ENCODE results near the gene DBNDD2. TPM values are rescaled to one million over a fixed set of nuclear protein-coding genes. Genes with fewer than 3 reads are reported as not detected.

The DBNDD2 gene, protein sequence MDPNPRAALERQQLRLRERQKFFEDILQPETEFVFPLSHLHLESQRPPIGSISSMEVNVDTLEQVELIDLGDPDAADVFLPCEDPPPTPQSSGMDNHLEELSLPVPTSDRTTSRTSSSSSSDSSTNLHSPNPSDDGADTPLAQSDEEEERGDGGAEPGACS
- 10 to 100 TPM; 11.0 to 24.5 (median 18.0) TPM for polyA plus RNA-seq

DNA sequence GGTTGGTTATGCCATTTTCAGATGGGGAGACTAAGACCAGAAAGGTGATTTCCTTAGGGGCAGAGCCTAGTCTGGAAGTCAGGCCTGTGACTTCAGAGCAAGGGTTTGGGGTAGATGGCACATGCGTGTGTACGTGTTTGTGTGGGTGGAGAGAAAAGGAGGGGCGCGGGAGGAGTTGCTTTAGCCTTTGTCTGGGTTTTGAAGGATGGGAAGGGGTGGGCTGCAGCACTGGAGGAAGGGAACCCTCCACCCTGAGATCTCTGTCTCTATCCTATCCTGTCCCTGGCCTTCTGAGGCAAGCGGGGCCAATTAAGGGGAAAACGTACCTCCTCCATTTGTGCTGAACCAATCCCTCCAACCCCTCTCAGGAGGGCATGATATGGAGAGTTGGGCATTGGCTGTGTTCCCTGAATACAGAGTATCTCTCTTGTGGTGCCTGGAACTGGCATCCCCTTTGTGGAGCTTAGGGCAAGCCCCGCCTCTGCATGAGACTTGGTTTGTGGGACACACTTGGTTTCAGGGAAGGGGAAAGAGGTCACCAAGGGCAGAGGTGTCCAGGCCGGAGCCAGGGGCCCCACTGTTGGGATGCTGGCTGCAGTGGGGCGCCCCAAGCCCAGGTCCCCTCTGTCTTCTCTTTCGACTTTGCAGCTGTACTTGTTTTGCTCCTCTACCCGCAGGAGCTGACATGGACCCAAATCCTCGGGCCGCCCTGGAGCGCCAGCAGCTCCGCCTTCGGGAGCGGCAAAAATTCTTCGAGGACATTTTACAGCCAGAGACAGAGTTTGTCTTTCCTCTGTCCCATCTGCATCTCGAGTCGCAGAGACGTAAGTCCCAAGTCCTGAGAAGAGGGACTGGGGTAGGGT lies at the start of gene DBNDD2:
Gene DBNDD2 (plus strand): TSS at position 507 of the 863 bp plus-strand sequence. CDS start 179 bp downstream, at position 686.
- Mint-ChIP-seq H3K9me3 (no peaks in the 10 kb centered on the region), H3K27me3 (ENCODE audit: low read depth in 3 of 3) (peaks cover 2 to 10% (median 4%) of the 10 kb centered on the region in 3 donors), H3K4me3 (peak within 1 kb of the TSS; percentile 63 to 87 (median 77)), H3K4me1 (peaks cover 12 to 14% of the 10 kb centered on the region in 2 donors), H3K36me3 (peaks cover 4 to 14% (median 5%) of the 10 kb centered on the region in 3 donors), H3K27ac (peak within 1 kb of the TSS in 5 of 6 donors; percentile 50 to 82 (median 69))
- no peak for DNase-seq

DNA sequence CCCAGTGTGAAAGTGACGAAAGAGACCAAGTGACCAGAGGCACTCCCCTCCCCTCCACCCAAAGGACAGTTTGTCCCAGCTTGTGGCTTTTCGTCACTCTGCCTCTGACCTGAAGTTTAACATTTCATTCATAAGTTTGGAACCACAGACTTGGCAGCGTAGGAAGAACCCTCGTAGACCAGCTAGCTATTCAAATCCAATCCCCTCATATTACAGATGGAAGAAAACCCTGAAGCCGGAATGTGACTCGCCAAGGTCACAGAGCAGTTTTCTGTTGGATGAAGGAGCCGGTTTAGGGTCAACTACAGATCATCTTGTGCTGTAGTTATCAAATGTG lies 49.1 kb upstream of the DBNDD2 start:
- H3K4me3 Mint-ChIP-seq, result no peak overlapping the region
- H3K4me1 Mint-ChIP-seq, result peaks cover 15 to 16% of the 10 kb centered on the region in 2 donors
- H3K27me3 Mint-ChIP-seq (ENCODE audit: low read depth in 3 of 3), result peaks cover 5 to 16% (median 7%) of the 10 kb centered on the region in 3 donors
- no peaks in the 10 kb centered on the region for H3K9me3 Mint-ChIP-seq
- H3K36me3 Mint-ChIP-seq, result no peaks in the 10 kb centered on the region
- DNase-seq, result no peak
- no peak overlapping the region for H3K27ac Mint-ChIP-seq

DNA sequence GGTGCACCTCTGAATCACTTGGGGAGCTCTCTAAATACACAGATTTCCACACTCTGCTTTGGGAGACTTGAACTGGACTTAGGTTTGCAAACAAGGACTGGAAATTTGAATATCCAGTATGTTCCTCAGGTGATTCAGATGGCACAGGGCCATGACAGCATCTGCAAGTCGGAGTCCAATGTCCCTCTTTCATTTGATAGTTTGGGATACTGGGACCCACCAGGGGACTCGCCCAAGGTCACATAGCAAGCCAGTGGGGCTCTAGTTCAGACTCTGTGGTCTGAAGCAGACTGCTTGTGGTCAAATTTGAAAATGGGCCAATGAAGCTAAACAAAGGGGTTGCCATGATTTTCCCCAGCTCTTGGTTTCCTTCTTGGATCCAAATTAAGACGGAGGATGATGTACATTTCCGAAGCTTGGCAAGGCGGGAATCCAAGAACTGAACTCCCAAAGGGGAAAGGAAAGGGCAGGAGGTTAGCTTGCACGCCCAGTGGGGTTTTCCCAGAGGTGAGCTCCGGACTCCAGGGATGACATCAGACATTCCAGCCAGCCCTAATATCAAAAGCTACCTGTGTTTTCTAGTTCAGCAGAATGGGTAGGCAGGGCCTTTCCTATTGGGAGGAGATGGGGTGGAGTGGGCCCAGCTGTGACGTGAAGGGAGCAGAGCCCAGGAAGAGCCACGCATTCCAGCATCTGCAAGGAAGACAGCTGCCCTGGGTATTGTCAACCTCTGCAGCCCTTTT lies 48.5 kb upstream of the DBNDD2 start:
- Mint-ChIP-seq H3K4me1 (peaks cover 18 to 19% of the 10 kb centered on the region in 2 donors), H3K9me3 (no peaks in the 10 kb centered on the region), H3K36me3 (no peaks in the 10 kb centered on the region), H3K27me3 (ENCODE audit: low read depth in 3 of 3) (peaks cover 5 to 16% (median 7%) of the 10 kb centered on the region in 3 donors), H3K4me3 (no peak overlapping the region), H3K27ac (peak overlapping the region in 1 of 6 donors; percentile 17)
- no peak for DNase-seq

DNA sequence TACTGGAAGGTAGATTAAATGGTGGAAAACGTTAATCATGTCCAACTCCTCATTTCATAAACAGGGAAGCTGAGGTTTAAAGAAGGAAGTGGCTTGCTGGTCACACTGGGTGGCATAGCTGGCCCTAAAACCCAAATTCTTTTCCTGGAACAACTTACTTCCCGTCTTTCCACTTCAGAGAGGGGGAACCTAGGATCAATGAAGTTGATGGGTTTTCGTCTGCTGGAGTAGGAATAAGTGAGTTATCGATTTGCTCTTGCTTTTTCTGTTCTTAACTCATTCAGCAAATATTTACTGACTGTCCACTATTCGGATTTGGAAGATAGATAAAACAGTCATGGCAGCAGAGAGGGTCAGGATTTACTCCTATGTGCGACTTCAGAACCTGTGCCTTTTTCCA lies 46.3 kb upstream of the DBNDD2 start:
- H3K4me1 Mint-ChIP-seq, result peaks cover 33 to 39% of the 10 kb centered on the region in 2 donors
- H3K27ac Mint-ChIP-seq, result no peak overlapping the region
- peaks cover 5 to 16% (median 9%) of the 10 kb centered on the region in 3 donors for H3K27me3 Mint-ChIP-seq (ENCODE audit: low read depth in 3 of 3)
- no peak overlapping the region for H3K4me3 Mint-ChIP-seq
- DNase-seq, result no peak
- no peaks in the 10 kb centered on the region for H3K9me3 Mint-ChIP-seq
- peaks cover 0 to 11% (median 4%) of the 10 kb centered on the region in 3 donors for H3K36me3 Mint-ChIP-seq

DNA sequence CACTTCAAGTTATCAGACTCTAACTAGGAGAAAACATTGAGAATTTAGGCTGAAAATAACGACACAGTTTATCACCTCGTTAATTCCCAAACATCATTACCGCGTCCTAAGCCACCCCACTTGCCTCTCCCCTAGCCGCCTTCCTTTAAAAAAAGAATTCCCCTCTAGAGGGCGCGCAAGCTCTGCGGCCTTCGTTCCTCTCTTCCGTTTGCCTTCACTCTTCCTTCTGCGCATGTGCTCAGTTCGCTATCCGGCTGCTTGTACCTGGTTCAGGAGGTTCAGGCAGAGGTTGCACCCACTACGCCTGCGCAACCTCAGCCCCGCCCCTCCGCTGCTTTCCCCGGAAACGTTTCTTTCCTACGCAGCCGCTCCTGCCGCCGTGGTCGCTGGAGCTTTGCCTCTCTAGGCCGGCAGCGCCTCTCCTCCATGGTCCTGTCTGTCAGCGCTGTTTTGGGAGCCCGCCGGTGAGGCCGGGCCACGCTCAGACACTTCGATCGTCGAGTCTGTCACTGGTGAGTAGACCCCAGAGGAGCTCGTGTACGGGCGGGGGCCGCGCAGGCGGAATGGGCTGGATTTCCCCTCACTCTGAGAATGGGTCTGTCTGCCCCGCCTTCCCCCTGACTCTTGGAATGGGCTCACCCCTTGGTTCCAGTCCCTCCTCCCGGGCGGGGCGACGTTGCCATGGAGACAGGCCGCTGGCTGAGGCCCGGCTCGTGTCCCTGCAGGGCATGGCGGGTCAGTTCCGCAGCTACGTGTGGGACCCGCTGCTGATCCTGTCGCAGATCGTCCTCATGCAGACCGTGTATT lies 45.1 kb upstream of the DBNDD2 start, which contains the start of gene SYS1:
Gene SYS1 (plus strand): TSS at position 353 of the 807 bp plus-strand sequence. CDS start 376 bp downstream, at position 729.
- Mint-ChIP-seq H3K4me3 (peak within 1 kb of the TSS; percentile 95 to 99 (median 96)), H3K4me1 (peaks cover 45 to 51% of the 10 kb centered on the region in 2 donors), H3K27me3 (ENCODE audit: low read depth in 3 of 3) (peaks cover 5 to 18% (median 10%) of the 10 kb centered on the region in 3 donors), H3K27ac (peak within 1 kb of the TSS; percentile 97 to 99 (median 98)), H3K36me3 (peaks cover 0 to 19% (median 7%) of the 10 kb centered on the region in 3 donors), H3K9me3 (no peaks in the 10 kb centered on the region)
- DNase-seq, result peak; percentile 97 to 99 (median 99)

DNA sequence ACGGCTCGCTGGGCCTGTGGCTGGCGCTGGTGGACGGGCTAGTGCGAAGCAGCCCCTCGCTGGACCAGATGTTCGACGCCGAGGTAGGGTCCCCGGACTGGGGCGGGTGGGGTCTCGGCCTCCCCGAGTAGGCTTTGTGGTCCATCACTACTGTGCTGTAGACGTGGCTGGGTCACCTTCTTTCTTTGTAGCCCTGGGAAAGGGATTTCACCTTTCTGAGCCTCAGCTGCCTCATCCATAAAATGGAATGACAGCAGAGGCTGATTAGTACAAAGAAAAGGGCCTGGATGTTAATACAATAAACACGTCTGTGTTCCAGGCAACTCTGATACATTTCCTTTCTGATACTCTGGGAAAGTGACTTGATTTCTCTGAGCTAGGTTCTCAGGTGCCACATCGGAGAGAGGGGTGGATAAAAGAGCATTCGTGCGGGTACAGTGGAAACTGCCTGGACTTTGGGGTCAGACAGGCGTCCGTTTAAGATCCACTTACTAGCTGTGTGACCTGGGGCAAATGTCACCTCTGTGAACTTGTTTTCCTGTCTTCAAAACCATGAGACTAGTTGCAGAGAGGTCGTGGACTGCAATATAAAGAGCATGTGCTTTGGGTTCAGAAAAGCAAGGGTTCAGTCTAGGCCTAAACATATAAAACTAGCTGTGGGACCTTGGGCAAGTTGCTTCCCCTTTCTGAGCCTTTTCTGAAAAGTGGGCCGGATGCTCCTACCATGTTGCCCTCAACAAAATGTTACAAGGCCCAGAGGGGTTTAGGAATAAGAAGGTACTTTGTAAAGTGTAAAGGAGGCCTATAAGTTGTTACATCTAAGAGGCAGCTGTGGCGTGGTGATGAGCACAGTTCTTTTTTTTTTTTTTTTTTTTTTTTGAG lies 44.2 kb upstream of the DBNDD2 start:
- H3K27ac Mint-ChIP-seq, result peak overlapping the region; percentile 97 to 99 (median 98)
- peak overlapping the region; percentile 95 to 99 (median 96) for H3K4me3 Mint-ChIP-seq
- peaks cover 1 to 25% (median 7%) of the 10 kb centered on the region in 3 donors for H3K36me3 Mint-ChIP-seq
- H3K4me1 Mint-ChIP-seq, result peaks cover 54 to 59% of the 10 kb centered on the region in 2 donors
- peaks cover 5 to 15% (median 10%) of the 10 kb centered on the region in 3 donors for H3K27me3 Mint-ChIP-seq (ENCODE audit: low read depth in 3 of 3)
- no peaks in the 10 kb centered on the region for H3K9me3 Mint-ChIP-seq
- no peak for DNase-seq

DNA sequence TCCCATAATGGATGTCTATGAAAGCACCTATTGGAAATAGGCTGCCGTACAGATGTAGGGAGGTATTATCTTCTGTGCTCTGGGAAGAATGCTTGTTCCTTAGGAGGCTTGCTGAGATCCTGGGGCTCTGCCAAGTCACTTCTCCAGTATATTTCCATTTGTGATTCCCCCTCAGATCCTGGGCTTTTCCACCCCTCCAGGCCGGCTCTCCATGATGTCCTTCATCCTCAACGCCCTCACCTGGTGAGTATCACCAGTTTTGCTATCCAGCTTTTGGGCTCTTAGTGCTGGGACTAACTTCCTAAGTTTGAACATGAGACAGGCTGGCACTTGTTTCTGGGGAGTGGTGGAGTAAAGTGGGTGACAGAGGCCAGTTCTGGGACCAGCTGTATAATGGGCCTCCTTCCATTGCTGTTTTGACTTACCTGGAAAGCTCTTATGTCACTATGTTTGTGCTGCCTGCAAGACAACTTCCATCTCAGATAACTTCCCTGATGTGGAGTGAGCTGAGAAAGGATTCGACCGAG lies 42.6 kb upstream of the DBNDD2 start:
- Mint-ChIP-seq H3K4me1 (peaks cover 59 to 65% of the 10 kb centered on the region in 2 donors), H3K27me3 (ENCODE audit: low read depth in 3 of 3) (peaks cover 5 to 15% (median 10%) of the 10 kb centered on the region in 3 donors), H3K4me3 (peak overlapping the region in 3 of 5 donors; percentile 29 to 44 (median 30)), H3K9me3 (no peaks in the 10 kb centered on the region), H3K36me3 (peaks cover 4 to 27% (median 7%) of the 10 kb centered on the region in 3 donors), H3K27ac (peak overlapping the region in 5 of 6 donors; percentile 22 to 75 (median 28))
- no peak for DNase-seq

DNA sequence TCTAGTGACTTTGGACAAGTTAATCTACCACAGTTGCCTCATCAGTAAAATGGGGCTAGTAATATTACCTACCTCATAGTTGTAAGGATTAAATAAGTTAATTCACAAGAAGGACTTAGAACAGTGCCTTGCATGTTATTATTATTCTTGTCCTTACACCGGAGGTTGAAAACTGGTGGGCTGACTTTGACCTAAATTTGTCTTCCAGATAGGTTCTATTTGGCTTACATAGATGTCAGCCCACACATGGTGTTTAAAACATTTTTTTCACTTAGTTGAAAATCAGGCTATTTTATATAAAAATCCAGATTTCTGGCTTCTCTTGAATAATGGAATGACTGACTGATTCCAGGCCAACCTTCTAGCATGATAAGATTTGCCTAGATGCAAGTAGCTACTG lies 41.9 kb upstream of the DBNDD2 start:
- no peak for DNase-seq
- no peak overlapping the region for H3K4me3 Mint-ChIP-seq
- H3K27me3 Mint-ChIP-seq (ENCODE audit: low read depth in 3 of 3), result peaks cover 5 to 15% (median 10%) of the 10 kb centered on the region in 3 donors
- no peaks in the 10 kb centered on the region for H3K9me3 Mint-ChIP-seq
- peak overlapping the region in 2 of 6 donors; percentile 40 to 90 for H3K27ac Mint-ChIP-seq
- peaks cover 4 to 27% (median 7%) of the 10 kb centered on the region in 3 donors for H3K36me3 Mint-ChIP-seq
- H3K4me1 Mint-ChIP-seq, result peaks cover 59 to 65% of the 10 kb centered on the region in 2 donors

DNA sequence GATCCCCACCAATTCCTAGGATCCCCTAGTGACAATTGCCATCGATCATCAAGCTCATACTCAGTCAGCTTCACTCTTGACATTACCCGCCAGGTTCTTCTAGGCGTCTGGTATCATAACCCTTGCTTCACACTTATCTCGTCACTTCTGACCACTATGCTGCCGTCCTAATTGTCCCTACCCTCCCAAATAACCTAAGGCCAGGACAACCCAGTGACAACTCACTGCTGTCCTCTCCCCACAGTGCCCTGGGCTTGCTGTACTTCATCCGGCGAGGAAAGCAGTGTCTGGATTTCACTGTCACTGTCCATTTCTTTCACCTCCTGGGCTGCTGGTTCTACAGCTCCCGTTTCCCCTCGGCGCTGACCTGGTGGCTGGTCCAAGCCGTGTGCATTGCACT lies 41.5 kb upstream of the DBNDD2 start:
- Mint-ChIP-seq H3K27ac (peak overlapping the region; percentile 7 to 90 (median 66)), H3K36me3 (peaks cover 4 to 27% (median 7%) of the 10 kb centered on the region in 3 donors), H3K27me3 (ENCODE audit: low read depth in 3 of 3) (peaks cover 5 to 15% (median 10%) of the 10 kb centered on the region in 3 donors), H3K4me1 (peaks cover 62 to 70% of the 10 kb centered on the region in 2 donors), H3K4me3 (no peak overlapping the region), H3K9me3 (no peaks in the 10 kb centered on the region)
- DNase-seq, result no peak

DNA sequence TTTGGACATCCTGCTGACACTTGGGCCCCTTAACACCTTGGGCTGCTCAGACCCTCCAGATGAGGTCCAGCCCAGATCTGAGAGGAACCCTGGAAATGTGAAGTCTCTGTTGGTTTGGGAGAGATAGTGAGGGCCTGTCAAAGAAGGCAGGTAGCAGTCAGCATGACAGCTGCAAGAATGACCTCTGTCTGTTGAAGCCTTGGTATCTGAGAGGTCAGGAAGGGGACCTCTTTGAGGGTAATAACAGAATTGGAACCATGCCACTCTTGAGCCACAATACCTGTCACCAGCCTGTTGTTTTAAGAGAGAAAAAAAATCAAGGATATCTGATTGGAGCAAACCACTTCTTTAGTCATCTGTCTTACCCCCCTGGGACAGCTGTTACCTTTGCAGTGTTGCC lies 41.0 kb upstream of the DBNDD2 start:
- H3K4me1 Mint-ChIP-seq, result peaks cover 65 to 75% of the 10 kb centered on the region in 2 donors
- H3K4me3 Mint-ChIP-seq, result no peak overlapping the region
- H3K9me3 Mint-ChIP-seq, result no peaks in the 10 kb centered on the region
- peaks cover 4 to 27% (median 7%) of the 10 kb centered on the region in 3 donors for H3K36me3 Mint-ChIP-seq
- H3K27ac Mint-ChIP-seq, result peak overlapping the region; percentile 40 to 90 (median 80)
- H3K27me3 Mint-ChIP-seq (ENCODE audit: low read depth in 3 of 3), result peaks cover 5 to 15% (median 10%) of the 10 kb centered on the region in 3 donors
- DNase-seq, result no peak

DNA sequence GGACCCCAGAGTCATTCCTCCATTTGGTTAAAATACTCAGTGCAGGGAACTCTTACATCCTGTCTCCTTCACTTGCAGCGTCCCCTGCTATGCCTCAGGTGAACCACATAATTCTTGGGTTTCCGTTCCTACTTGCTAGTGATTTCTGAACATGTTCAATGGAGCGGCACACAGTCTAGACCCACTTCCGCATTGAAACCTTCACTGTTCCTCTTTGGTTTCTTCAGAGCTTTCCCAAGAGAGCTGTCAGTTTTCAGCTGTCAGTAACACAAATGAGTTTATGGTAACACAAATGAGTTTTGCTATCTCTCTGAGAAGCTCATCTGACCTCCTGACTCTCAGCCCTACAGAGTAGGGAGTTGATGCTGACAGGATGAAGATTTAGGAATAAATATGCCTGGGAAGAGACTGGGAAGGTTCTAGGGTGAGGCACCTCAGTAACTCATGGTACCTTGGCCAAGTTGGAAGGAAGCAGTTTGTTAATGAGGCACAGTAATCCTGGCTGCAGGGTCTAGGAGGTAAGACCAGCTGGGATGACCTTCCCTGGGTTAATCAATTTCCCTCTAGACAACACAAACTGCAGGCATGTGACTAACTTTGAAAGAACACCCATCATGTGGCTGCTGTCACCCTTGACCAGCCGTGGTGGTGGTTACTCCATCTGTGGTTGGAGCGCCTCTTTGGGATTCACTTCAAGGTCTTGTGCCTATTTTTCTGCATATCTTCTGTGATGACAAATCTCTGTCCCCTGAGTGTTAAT lies 39.7 kb upstream of the DBNDD2 start:
- Mint-ChIP-seq H3K27me3 (ENCODE audit: low read depth in 3 of 3) (peaks cover 2 to 10% (median 2%) of the 10 kb centered on the region in 3 donors), H3K36me3 (peaks cover 4 to 27% (median 7%) of the 10 kb centered on the region in 3 donors), H3K4me3 (peak overlapping the region; percentile 19 to 79 (median 59)), H3K4me1 (peaks cover 65 to 77% of the 10 kb centered on the region in 2 donors), H3K9me3 (peaks cover 0 to 2% (median 0%) of the 10 kb centered on the region in 6 donors), H3K27ac (peak overlapping the region; percentile 73 to 94 (median 87))
- peak; percentile 26 to 42 (median 40) for DNase-seq
